ENCODE measurements around the gene SORCS1.

DNA sequence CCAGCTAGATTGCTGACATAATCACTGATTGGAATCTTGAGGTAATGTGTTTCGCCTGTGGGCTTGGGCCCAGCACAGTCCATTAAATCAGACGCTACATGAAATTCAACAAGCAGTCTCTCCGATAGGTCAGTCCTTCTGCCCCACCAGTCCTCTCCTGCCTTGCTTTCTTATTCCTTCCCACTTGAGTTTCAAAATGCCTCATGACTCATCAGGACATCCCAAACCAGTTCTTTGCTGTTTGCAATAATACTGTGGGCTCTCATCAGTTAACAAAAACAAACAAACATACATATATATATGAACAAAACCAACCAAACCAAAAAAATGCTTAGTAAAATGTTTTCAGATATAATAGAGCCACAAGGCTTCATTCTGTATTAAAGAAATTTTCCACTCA is 599.0 kb downstream of the SORCS1 start:
- TF ChIP-seq POLR2A (IDR thresholded peaks at IDR 0.05; ENCODE audit: extremely low read depth, insufficient read length): no peak
- TF ChIP-seq, protein P1, sequence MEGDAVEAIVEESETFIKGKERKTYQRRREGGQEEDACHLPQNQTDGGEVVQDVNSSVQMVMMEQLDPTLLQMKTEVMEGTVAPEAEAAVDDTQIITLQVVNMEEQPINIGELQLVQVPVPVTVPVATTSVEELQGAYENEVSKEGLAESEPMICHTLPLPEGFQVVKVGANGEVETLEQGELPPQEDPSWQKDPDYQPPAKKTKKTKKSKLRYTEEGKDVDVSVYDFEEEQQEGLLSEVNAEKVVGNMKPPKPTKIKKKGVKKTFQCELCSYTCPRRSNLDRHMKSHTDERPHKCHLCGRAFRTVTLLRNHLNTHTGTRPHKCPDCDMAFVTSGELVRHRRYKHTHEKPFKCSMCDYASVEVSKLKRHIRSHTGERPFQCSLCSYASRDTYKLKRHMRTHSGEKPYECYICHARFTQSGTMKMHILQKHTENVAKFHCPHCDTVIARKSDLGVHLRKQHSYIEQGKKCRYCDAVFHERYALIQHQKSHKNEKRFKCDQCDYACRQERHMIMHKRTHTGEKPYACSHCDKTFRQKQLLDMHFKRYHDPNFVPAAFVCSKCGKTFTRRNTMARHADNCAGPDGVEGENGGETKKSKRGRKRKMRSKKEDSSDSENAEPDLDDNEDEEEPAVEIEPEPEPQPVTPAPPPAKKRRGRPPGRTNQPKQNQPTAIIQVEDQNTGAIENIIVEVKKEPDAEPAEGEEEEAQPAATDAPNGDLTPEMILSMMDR (IDR thresholded peaks at IDR 0.05; ENCODE audit: low read depth, low read length): no peak
- TF ChIP-seq MYC (IDR thresholded peaks at IDR 0.05; ENCODE audit: low read depth, low read length): no peak
- TF ChIP-seq, protein P2, sequence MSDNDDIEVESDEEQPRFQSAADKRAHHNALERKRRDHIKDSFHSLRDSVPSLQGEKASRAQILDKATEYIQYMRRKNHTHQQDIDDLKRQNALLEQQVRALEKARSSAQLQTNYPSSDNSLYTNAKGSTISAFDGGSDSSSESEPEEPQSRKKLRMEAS (IDR thresholded peaks at IDR 0.05; ENCODE audit: low read depth, low read length): no peak

All from NB4 (cell line).